Coronary artery (tissue), 2 donors: Measurements from ENCODE around the gene TNS1.

Source experiments
- DNase-seq: peaks from one replicate; pipeline ENCODE4 v3.0.0-alpha.2; 2017; ENCODE audit warnings: low spot score
- H3K27ac ChIP-seq, 2 donors: fragments of 200-600 bp; sonication (generic); one replicate each; pipeline ENCODE4 v1.5.1; 2016 to 2019
- H3K4me3 ChIP-seq: fragments of 200-600 bp; sonication (generic); 2 replicates; pipeline ENCODE4 v1.5.1; 2016; ENCODE audit warnings: mild to moderate bottlenecking, moderate library complexity
- TF ChIP-seq, protein P1 (sequence below): fragments of 200-600 bp; sonication (generic); IDR thresholded peaks from one replicate; pipeline ENCODE4 v1.5.1; 2019; ENCODE audit warnings: antibody characterized with exemption

TNS1 gene

DNA sequence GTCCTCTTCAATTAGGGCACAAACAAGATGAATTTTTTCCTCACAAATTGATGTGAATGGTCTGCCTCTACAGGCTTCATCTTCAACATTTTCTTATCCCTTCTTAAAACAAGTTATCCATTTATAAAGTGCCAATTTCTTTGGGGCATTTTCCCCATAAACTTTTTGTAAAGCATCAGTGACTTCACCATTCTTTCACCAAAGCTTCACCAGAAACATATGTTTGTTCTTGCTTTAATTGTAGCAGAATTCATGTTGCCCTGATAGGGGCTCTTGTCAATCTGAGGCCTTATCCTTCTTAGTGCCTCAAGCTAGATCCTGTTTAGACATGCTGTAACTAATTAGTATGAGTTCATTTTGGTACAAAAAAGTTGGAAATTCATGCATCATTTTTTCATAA, 226.2 kb downstream of the TNS1 start:
- Histone ChIP-seq H3K27ac (no peak overlapping the region), H3K4me3 (no peak overlapping the region)
- DNase-seq = no peak
- TF ChIP-seq, protein P1, sequence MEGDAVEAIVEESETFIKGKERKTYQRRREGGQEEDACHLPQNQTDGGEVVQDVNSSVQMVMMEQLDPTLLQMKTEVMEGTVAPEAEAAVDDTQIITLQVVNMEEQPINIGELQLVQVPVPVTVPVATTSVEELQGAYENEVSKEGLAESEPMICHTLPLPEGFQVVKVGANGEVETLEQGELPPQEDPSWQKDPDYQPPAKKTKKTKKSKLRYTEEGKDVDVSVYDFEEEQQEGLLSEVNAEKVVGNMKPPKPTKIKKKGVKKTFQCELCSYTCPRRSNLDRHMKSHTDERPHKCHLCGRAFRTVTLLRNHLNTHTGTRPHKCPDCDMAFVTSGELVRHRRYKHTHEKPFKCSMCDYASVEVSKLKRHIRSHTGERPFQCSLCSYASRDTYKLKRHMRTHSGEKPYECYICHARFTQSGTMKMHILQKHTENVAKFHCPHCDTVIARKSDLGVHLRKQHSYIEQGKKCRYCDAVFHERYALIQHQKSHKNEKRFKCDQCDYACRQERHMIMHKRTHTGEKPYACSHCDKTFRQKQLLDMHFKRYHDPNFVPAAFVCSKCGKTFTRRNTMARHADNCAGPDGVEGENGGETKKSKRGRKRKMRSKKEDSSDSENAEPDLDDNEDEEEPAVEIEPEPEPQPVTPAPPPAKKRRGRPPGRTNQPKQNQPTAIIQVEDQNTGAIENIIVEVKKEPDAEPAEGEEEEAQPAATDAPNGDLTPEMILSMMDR = no peak

DNA sequence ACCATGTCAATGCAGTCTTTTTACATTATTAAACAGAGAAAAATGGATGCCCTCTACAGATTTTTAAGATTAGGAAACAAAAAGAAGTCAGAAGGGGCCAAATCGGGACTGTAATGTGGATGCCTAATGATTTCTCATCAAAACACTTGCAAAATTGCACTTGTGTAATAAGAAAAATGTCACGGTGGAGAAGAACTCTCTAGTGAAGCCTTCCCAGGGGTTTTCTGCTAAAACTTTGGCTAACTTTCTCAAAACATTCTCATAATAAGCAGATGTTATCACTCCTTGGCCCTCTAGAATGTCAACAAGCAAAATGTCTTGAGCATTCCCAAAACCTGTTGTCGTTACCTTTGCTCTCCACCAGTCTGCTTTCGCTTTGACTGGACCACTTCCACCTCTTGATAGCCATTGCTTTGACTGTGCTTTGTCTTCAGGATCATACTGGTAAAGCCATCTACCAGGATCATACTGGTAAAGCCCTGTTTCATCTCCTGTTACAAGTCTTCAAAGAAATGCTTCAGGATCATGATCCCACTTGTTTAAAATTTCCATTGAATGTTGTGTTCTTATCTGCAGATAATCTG, 226.8 kb downstream of the TNS1 start:
- TF ChIP-seq, protein P1 = no peak
- no peak for DNase-seq
- H3K27ac ChIP-seq = no peak overlapping the region
- no peak overlapping the region for H3K4me3 ChIP-seq

- TF ChIP-seq, protein P1 = no peak
- no peak for DNase-seq
- no peak overlapping the region for H3K4me3 ChIP-seq
- H3K27ac ChIP-seq = no peak overlapping the region
Measured at GRCh38 chr2:217774232-217774631, 228.6 kb downstream of the TNS1 start.

GRCh38 chr2:217773539-217773938, 229.3 kb downstream of the TNS1 start:
- TF ChIP-seq, protein P1 = no peak
- no peak for DNase-seq
- H3K4me3 ChIP-seq = no peak overlapping the region
- no peak overlapping the region for H3K27ac ChIP-seq

- Histone ChIP-seq H3K27ac (no peak overlapping the region), H3K4me3 (no peak overlapping the region)
- TF ChIP-seq, protein P1 = no peak
- no peak for DNase-seq
Measured at GRCh38 chr2:217766356-217766755, 236.4 kb downstream of the TNS1 start.

DNA sequence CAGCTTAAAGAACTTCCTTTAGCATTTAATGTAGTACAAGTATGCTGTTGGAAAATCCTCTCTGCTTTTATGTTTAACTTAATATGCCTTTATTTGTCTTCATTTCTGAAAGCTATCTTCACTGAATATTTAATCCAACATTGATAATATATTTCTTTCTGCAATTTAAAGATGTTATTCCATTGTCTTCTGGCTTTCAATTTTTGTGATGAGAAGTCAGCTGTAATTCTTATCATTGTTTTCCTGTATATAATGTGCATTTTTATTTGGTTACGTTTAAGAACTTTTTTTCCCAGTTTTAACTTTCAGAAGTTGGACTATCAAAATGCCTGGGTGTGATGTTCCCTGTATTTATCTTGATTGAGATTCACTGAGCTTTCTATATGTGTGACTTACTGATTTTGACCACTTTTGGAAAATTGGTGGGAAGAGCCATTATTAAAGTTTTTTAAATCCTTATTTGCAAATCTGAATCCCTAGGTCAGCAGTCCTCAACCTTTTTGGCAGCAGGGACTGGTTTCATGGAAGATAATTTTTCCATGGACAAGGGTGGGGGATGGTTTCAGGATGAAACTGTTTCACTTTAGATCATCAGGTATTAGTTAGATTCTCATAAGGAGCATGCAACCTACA, 241.0 kb downstream of the TNS1 start:
- H3K4me3 ChIP-seq = no peak overlapping the region
- TF ChIP-seq, protein P1 = no peak
- H3K27ac ChIP-seq = no peak overlapping the region
- no peak for DNase-seq

DNA sequence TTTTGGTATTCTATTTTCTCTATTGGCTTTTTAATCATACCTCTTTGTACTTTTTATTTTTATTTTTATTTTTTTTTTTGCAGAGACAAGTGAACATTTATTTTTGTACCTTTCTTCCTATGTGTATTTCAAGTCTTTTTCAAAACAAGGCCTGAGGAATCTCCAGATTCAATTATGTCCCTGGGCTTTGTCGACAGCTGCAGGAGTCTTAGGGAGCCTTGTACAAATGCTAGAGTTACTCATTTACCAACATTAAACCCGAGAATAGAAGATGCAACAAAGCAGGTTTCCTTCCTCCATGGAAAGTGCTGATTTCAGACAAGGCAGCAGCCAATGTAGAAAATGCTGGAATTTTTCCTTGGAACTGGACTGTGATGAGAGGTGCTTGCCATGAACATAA, 242.8 kb downstream of the TNS1 start:
- TF ChIP-seq, protein P1 = no peak
- H3K27ac ChIP-seq = no peak overlapping the region
- DNase-seq = no peak
- no peak overlapping the region for H3K4me3 ChIP-seq
